Endometrial microvascular endothelial cells (primary cell): ENCODE measurements around the gene LDLRAD2. TPM values are rescaled to one million over a fixed set of nuclear protein-coding genes. Genes with fewer than 3 reads are reported as not detected.
"Not testable (repeated sequence)": the region's sequence is repeated elsewhere in the genome, so short reads cannot be mapped to it uniquely, and the experiment has no call there.

Source experiments
- in situ Hi-C: cut with HindIII; loops from 2 replicates; pipeline ENCODE4 v1.10.0; 2017; ENCODE audit warnings: low sequenced_read_pairs, low pct_unique_long_range_greater_than_20kb; ENCODE audit errors: inconsistent ontology term
- total RNA-seq: library from RNA; depleted of rRNA; stranded (reverse); fragments of >200 nt; gene quantifications from one replicate; pipeline ENCODE4 v1.2.3, GENCODE V29; 2015; ENCODE audit errors: inconsistent ontology term

LDLRAD2 gene
- total RNA-seq, 1 donor from 2014 or later = not detected

- in situ Hi-C loops = no loop called here
Observed at GRCh38 chr1:21821385-21822019, 9.4 kb downstream of the LDLRAD2 start.

GRCh38 chr1:21822349-21822748 is 10.3 kb downstream of the LDLRAD2 start:
- in situ Hi-C loops = no loop called here

- in situ Hi-C loops = no loop called here
Observed at GRCh38 chr1:21823206-21823979, 11.3 kb downstream of the LDLRAD2 start.

GRCh38 chr1:21823980-21824702 is 12.1 kb downstream of the LDLRAD2 start:
- in situ Hi-C loops = no loop called here

GRCh38 chr1:21824926-21825325 is 12.9 kb downstream of the LDLRAD2 start:
- in situ Hi-C loops = no loop called here

- in situ Hi-C loops = no loop called here
Observed at GRCh38 chr1:21825393-21825792, 13.3 kb downstream of the LDLRAD2 start.

- in situ Hi-C loops = not testable (repeated sequence)
Observed at GRCh38 chr1:21826694-21827093, 14.6 kb downstream of the LDLRAD2 start.

- in situ Hi-C loops = no loop called here
Observed at GRCh38 chr1:21827141-21827679, 15.1 kb downstream of the LDLRAD2 start.

GRCh38 chr1:21828075-21828474 is 16.0 kb downstream of the LDLRAD2 start:
- in situ Hi-C loops = no loop called here

GRCh38 chr1:21828506-21829210 is 16.6 kb downstream of the LDLRAD2 start:
- in situ Hi-C loops = no loop called here

- in situ Hi-C loops = no loop called here
Observed at GRCh38 chr1:21829294-21829693, 17.2 kb downstream of the LDLRAD2 start.

GRCh38 chr1:21830792-21831453 is 18.9 kb downstream of the LDLRAD2 start:
- in situ Hi-C loops = no loop called here

GRCh38 chr1:21831454-21831970 is 19.4 kb downstream of the LDLRAD2 start:
- in situ Hi-C loops = no loop called here

GRCh38 chr1:21833392-21833976 is 21.4 kb downstream of the LDLRAD2 start:
- in situ Hi-C loops = no loop called here

GRCh38 chr1:21834094-21834493 is 22.0 kb downstream of the LDLRAD2 start:
- in situ Hi-C loops = no loop called here

- in situ Hi-C loops = no loop called here
Observed at GRCh38 chr1:21834666-21835065, 22.6 kb downstream of the LDLRAD2 start.

GRCh38 chr1:21836010-21836409 is 23.9 kb downstream of the LDLRAD2 start:
- in situ Hi-C loops = no loop called here

GRCh38 chr1:21836729-21837128 is 24.7 kb downstream of the LDLRAD2 start:
- in situ Hi-C loops = no loop called here
